GM21367 (cell line): ENCODE measurements around the gene HPN.

Experiments
- ATAC-seq: cut with Tn5 transposase; IDR thresholded peaks from one replicate; pipeline ENCODE4 v1.9.1; 2021; ENCODE audit not compliant: unreplicated experiment

The HPN gene

GRCh38 chr19:35080613-35081170 lies 39.2 kb downstream of the HPN start:
- ATAC-seq = no peak

DNA sequence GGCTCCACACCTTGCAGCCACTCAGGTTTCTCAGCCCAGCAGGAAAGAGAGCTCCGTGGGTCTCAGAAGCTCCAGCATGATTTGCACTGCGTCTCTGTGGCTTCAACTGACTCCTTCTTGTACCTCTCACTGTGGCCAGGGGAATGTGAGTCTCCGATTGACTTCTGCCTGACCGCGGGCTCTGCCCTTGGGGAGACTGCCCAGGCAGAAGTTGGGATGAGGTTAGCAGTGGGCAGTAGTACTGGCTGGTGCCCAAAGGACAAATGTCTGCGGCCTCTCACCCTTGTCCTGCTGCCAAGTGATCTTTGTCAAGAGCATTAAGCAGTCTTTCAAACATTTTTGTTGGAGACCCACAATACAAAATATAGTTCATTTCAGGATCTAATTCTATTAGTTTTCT lies 39.7 kb downstream of the HPN start:
- ATAC-seq = no peak

GRCh38 chr19:35083691-35084508 lies 42.4 kb downstream of the HPN start:
- ATAC-seq = no peak

- ATAC-seq = no peak
Observed at GRCh38 chr19:35084509-35084762, 42.9 kb downstream of the HPN start.

GRCh38 chr19:35085947-35086346 lies 44.4 kb downstream of the HPN start:
- no peak for ATAC-seq

GRCh38 chr19:35086455-35086854 lies 44.9 kb downstream of the HPN start:
- ATAC-seq = no peak

DNA sequence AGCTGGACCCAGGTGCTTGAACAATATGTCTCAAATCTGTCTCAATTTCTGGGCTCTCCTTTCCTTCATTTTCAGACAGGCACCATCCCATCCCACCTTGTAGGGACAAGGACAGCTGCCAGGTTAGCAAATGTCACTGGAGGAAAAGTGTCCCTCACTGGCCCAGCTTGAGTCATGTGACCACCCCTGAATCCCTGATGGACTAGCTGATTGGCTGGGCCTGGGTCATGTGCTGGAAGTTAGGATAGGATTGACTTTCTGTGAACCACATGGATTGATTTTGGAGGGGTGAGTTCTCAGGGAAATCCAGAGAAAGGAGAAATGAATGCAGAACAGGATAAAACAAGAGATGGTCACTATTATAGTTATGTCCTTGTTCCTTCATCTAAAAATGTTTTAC lies 45.9 kb downstream of the HPN start:
- no peak for ATAC-seq

GRCh38 chr19:35088131-35088913 lies 46.8 kb downstream of the HPN start:
- no peak for ATAC-seq

GRCh38 chr19:35089554-35089953 lies 48.0 kb downstream of the HPN start:
- no peak for ATAC-seq

GRCh38 chr19:35090160-35090505 lies 48.6 kb downstream of the HPN start:
- ATAC-seq = no peak

DNA sequence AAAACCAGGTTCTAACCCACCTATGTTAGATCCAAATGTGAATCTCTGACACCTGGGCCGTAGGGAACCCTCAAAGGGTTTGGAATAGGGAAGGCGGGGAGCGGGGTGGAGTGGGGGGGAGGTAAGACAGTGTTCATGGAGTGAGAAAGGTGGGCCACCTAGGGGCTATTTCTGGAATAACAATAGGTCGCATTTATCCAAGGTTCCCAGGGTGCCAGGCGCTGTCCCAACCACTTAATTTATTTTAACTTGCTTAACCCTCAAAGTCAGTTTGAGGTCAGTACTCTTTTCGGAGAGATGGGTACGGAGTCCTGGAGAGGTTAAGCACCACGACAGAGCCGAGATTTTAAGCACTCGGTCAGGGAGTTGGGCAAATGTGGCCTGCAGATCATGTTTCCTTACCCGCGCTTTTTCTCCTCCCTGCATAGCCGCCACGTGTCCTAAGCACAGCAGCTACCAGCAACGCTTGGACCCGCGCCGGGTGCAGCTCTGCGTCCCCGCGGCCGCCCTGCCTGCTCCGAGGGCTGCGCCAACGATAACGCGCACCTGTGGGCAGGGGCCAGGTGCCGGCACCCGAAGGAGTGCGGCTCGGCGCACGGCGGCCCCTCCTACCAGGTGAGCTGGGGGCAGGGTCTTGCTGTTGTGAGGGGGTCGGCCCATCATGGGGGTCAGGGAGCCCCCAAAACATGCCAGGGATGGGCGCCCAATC lies 49.1 kb downstream of the HPN start:
- ATAC-seq = no peak

- no peak for ATAC-seq
Observed at GRCh38 chr19:35093430-35093829, 51.9 kb downstream of the HPN start.

DNA sequence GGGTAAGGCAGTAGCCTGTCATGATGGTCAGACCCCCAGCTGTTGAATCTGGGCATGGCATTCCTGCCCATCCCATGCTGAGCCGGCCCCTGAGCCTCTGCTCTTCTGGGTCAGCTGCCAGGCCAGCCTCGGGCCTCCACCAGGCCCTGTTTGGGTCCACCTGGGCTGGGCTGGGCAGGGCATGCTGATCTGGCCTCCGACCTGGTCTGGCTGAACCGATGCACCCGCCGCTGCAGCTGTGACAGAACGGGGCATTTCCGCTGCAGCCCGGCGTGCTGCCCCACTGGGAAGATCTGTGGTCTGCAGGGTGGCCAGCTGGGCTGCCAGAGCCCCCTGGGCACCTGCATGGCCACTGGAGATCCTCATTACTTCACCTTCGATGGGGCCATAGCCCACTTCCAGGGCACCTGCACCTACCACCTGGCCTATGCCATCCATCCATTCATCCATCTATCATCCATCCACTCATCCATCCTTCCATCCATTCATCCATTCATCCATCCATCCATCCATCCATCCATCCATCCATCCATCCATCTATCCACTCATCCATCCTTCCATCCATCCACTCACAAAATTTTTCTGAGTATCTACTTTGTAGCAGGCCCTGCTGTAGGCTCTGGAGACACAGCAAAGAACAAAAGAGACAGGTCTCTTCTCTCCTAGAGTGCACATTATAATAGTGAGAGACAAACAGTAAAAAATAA lies 52.6 kb downstream of the HPN start:
- ATAC-seq = no peak

- ATAC-seq = no peak
Observed at GRCh38 chr19:35094656-35095055, 53.1 kb downstream of the HPN start.

- ATAC-seq = no peak
Observed at GRCh38 chr19:35095667-35096368, 54.3 kb downstream of the HPN start.

- no peak for ATAC-seq
Observed at GRCh38 chr19:35098413-35099049, 57.0 kb downstream of the HPN start.

DNA sequence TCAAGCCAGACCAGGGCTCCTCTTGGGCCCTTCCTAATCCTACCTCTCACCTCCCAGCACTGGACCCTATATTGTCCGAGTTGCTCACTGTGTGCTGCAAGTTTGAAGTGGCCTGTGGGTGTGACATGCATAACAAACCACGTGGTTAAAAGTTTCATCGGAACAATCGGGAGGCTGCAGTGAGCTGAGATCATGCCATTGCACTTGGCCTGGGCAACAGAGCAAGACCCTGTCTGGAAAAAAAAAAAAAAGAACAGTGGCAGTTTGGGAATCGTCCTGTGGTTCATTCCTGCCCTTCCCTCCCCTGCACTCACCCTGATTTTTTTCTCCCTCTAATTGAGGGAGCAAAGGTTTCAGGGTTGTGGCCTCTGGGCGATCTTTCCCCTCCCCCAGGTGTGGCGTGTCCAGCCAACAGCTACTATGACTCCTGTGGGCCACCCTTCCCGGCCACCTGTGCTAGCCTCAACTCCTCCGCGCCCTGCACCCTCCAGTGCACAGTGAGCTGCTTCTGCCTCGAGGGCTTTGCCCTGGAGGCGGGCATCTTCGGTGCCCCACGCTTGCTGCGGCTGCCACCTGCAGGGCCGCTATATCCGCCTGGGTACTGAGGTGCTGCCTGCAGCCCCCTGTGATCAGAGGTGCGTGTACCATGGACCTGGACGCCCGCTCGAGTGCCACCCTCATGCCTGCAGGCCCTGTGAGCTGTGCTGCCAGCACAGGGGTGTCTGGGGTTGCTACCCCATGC lies 57.8 kb downstream of the HPN start:
- ATAC-seq = no peak

DNA sequence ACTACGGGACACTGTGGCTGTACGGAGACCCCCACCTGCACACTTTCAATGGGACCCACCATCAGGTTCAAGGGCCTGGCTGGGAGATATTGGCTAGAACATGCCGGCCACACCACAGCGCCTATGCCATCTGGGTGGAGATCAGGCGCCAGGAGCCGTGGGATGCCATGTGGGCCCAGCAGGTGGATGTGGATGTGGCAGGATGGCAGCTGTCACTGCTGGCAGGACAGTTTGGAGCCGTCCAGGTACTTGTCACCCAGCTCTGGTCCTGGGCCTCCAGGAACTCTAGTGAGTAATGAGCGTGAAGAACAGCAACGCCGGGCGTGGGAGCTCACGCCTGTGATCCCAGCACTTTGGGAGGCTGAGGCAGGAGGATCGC lies 58.4 kb downstream of the HPN start:
- ATAC-seq = no peak
